ENCODE results near the gene TRAF2. TPM values are rescaled to one million over a fixed set of nuclear protein-coding genes. Genes with fewer than 3 reads are reported as not detected.
"Not testable (repeated sequence)": the region's sequence is repeated elsewhere in the genome, so short reads cannot be mapped to it uniquely, and the experiment has no call there.

Gene TRAF2
- total RNA-seq, 5 donors from 2014 or later (not counting 1 experiment from before 2014, with no cell fraction given) = 20.9 to 38.7 (median 33.7) TPM

DNA sequence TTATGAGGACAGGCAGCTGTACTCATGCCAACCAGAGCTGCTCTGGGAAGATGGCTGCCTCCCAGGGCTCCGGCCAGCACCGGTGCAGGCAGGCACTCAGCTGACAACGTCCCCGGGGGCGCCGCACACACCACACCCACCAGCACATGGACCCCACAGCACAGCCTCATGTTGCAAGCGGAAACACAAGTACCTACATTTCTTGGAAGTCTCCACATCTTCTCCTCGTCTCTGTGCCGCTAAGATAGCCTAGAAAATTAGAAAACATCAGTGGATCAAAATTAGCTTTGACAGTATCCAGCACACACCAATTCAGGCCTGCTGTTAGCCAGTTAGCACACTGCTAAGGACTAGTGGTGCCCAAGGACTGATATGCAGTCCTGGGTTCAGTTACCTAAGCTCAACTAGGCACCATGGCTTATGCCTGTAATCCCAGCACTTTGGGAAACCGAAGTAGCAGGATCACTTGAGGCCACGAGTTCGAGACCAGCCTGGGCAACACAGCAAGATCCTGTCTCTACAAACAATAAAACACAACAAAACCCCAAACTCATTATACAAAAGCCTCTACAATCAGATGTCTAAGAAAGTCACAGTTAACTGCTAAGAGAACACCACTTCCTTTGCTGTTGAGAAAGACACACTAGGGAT, 22.6 kb upstream of the TRAF2 start:
- no peak for ATAC-seq (replicated peaks in 1 of 4)
- H3K4me3 Mint-ChIP-seq = no peak overlapping the region
- Histone ChIP-seq H3K9me3 (no peaks in the 10 kb centered on the region), H3K4me1 (ENCODE audit: control insufficient read depth in 1 of 2, extremely low read depth in 1 of 2, insufficient read depth in 2 of 2, low read length in 2 of 2) (peaks cover 4 to 32% of the 10 kb centered on the region in 2 experiments), H3K36me3 (ENCODE audit: control insufficient read depth in 2 of 2, extremely low read depth in 1 of 2, insufficient read depth in 1 of 2, low read length in 1 of 2) (peaks cover 20 to 30% of the 10 kb centered on the region in 2 donors), H3K27me3 (replicated peaks in 1 of 2; ENCODE audit: control insufficient read depth in 2 of 2, extremely low read depth in 1 of 2, insufficient read depth in 2 of 2, low read length in 1 of 2) (no peaks in the 10 kb centered on the region), H3K4me3 (ENCODE audit: control insufficient read depth in 1 of 2, extremely low read depth in 1 of 2, low read length in 1 of 2) (no peak overlapping the region), H3K27ac (ENCODE audit: low read length) (no peak overlapping the region)
- peak overlapping the region in 1 of 2 donors; percentile 11 for H3K27ac Mint-ChIP-seq
- ChIA-PET POLR2A (no interaction called here), CTCF (no interaction called here)
- H3K9me3 Mint-ChIP-seq = no peaks in the 10 kb centered on the region
- WGBS (ENCODE audit: insufficient coverage) = 100% methylated on average over 8 of the region's 12 CpGs
- peaks cover 14 to 24% (median 18%) of the 10 kb centered on the region in 3 donors for H3K4me1 Mint-ChIP-seq
- H3K27me3 Mint-ChIP-seq = no peaks in the 10 kb centered on the region
- H3K36me3 Mint-ChIP-seq = peaks cover 6% of the 10 kb centered on the region
- no peak for DNase-seq

DNA sequence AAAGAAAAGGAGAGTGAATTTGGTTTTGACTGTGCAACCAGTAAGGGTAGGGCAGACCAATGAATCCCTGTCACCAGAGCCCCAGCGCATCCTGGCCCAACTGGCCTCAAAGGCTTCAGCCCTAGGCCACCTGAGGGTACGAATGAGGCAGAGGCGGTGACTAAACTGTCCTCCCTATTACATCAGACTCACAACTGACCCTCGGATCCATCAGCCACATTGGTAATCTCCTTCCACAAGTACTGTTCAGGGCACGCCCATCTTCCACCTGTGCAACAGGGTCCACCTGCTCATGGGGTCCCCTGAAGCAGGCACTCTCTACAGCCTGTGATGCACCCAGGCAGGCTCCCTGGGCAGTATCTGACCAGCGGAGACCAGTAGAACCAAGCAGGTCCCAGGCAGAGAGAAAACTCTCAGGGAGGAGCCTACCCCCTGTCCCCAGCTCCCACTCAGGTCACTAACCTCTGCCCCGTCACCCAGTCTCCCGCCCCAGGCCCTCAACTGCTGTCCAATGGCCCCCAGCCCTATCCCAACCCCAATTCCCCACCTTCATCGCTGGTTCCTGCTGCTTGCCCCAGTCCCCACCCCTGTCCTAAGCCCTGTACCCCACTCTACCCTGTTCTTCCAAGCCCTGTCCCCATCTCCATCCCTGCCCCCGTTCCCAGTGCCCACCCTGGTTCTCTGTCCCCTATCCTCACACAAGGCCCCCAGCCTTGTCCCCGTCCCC, 21.1 kb upstream of the TRAF2 start:
- Mint-ChIP-seq H3K27me3 (no peaks in the 10 kb centered on the region), H3K4me1 (peaks cover 14 to 25% (median 18%) of the 10 kb centered on the region in 3 donors), H3K27ac (peak overlapping the region; percentile 58 to 61), H3K9me3 (no peaks in the 10 kb centered on the region), H3K36me3 (peaks cover 6% of the 10 kb centered on the region), H3K4me3 (peak overlapping the region; percentile 76 to 86 (median 83))
- no peaks in the 10 kb centered on the region for H3K9me3 ChIP-seq
- no peak for ATAC-seq (replicated peaks in 1 of 4)
- peak overlapping the region; percentile 40 for H3K27ac ChIP-seq (ENCODE audit: low read length)
- H3K27me3 ChIP-seq (replicated peaks in 1 of 2; ENCODE audit: control insufficient read depth in 2 of 2, extremely low read depth in 1 of 2, insufficient read depth in 2 of 2, low read length in 1 of 2) = no peaks in the 10 kb centered on the region
- H3K4me1 ChIP-seq (ENCODE audit: control insufficient read depth in 1 of 2, extremely low read depth in 1 of 2, insufficient read depth in 2 of 2, low read length in 2 of 2) = peaks cover 4 to 32% of the 10 kb centered on the region in 2 experiments
- POLR2A ChIA-PET = no interaction called here
- peak in 1 of 35 experiments; percentile 5 for DNase-seq
- peak overlapping the region; percentile 7 to 60 for H3K4me3 ChIP-seq (ENCODE audit: control insufficient read depth in 1 of 2, extremely low read depth in 1 of 2, low read length in 1 of 2)
- CTCF ChIA-PET = no interaction called here
- peaks cover 20 to 30% of the 10 kb centered on the region in 2 donors for H3K36me3 ChIP-seq (ENCODE audit: control insufficient read depth in 2 of 2, extremely low read depth in 1 of 2, insufficient read depth in 1 of 2, low read length in 1 of 2)
- WGBS (ENCODE audit: insufficient coverage) = 80% methylated on average over 8 of the region's 11 CpGs

DNA sequence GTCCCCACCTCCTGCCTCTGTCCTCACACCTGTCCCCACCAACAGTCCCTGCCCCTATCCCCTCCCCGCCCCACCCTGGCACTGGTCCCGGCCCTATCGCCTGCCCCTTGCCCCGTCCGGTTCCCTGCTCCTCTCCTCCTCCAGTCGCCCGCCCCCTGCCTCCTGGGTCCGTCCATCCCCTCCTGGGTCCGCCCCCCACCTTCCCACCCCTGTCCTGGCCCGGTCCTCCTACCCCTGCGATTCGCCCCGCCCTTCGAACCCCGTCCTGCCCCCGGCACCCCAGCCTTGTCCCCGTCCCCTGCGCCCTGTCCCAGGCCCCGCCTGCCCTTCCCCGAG, 20.6 kb upstream of the TRAF2 start:
- Mint-ChIP-seq H3K4me3 (peak overlapping the region; percentile 76 to 86 (median 83)), H3K36me3 (peaks cover 6% of the 10 kb centered on the region), H3K9me3 (no peaks in the 10 kb centered on the region), H3K4me1 (peaks cover 14 to 25% (median 18%) of the 10 kb centered on the region in 3 donors), H3K27me3 (no peaks in the 10 kb centered on the region), H3K27ac (peak overlapping the region; percentile 58 to 61)
- peak in 3 of 4 experiments; percentile 9 to 16 (median 11) for ATAC-seq (replicated peaks in 1 of 4)
- no peak for DNase-seq
- peak overlapping the region; percentile 52 for H3K27ac ChIP-seq (ENCODE audit: low read length)
- peaks cover 17 to 29% of the 10 kb centered on the region in 2 donors for H3K36me3 ChIP-seq (ENCODE audit: control insufficient read depth in 2 of 2, extremely low read depth in 1 of 2, insufficient read depth in 1 of 2, low read length in 1 of 2)
- ChIA-PET CTCF (interaction anchor here in 1 of 2 donors (0.6 kb wide), 1 partner anchor 353 kb away, joined by 5 read pairs; no protein-coding TSS in a partner anchor), POLR2A (no interaction called here)
- peaks cover 4 to 32% of the 10 kb centered on the region in 2 experiments for H3K4me1 ChIP-seq (ENCODE audit: control insufficient read depth in 1 of 2, extremely low read depth in 1 of 2, insufficient read depth in 2 of 2, low read length in 2 of 2)
- no peaks in the 10 kb centered on the region for H3K27me3 ChIP-seq (replicated peaks in 1 of 2; ENCODE audit: control insufficient read depth in 2 of 2, extremely low read depth in 1 of 2, insufficient read depth in 2 of 2, low read length in 1 of 2)
- WGBS (ENCODE audit: insufficient coverage) = 0% methylated on average over 9 of the region's 20 CpGs
- H3K4me3 ChIP-seq (ENCODE audit: control insufficient read depth in 1 of 2, extremely low read depth in 1 of 2, low read length in 1 of 2) = peak overlapping the region; percentile 58 to 60
- no peaks in the 10 kb centered on the region for H3K9me3 ChIP-seq

DNA sequence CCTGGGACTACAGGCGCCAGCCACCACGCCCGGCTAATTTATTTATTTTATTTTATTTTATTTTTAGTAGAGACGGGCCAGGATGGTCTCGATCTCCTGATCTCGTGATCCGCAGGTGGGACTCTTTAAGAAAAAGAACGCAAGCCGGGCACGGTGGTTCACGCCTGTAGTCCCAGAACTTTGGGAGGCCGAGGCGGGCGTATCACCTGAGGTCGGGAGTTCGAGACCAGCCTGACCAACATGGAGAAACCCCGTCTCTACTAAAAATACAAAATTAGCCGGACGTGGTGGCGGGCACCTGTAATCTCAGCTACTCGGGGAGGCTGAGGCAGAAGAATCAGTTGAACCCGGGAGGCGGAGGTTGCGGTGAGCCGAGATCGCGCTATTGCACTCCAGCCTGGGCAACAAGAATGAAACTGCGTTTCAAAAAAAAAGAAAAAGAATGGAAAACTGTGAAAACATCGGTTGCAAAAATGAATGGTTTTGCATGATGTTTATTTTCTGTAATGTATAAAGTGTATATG, 19.4 kb upstream of the TRAF2 start:
- H3K27me3 ChIP-seq (replicated peaks in 1 of 2; ENCODE audit: control insufficient read depth in 2 of 2, extremely low read depth in 1 of 2, insufficient read depth in 2 of 2, low read length in 1 of 2); POLR2A ChIA-PET; CTCF ChIA-PET; H3K36me3 Mint-ChIP-seq; H3K9me3 Mint-ChIP-seq; ATAC-seq (replicated peaks in 1 of 4); H3K9me3 ChIP-seq; DNase-seq; H3K27me3 Mint-ChIP-seq: not testable (repeated sequence)
- H3K27ac ChIP-seq (ENCODE audit: low read length) = peak overlapping the region; percentile 47
- Mint-ChIP-seq H3K4me1 (peaks cover 14 to 25% (median 18%) of the 10 kb centered on the region in 3 donors), H3K4me3 (peak overlapping the region; percentile 72 to 86 (median 76)), H3K27ac (peak overlapping the region in 1 of 2 donors; percentile 16)
- H3K4me1 ChIP-seq (ENCODE audit: control insufficient read depth in 1 of 2, extremely low read depth in 1 of 2, insufficient read depth in 2 of 2, low read length in 2 of 2) = peaks cover 4 to 31% of the 10 kb centered on the region in 2 experiments
- peaks cover 9 to 19% of the 10 kb centered on the region in 2 donors for H3K36me3 ChIP-seq (ENCODE audit: control insufficient read depth in 2 of 2, extremely low read depth in 1 of 2, insufficient read depth in 1 of 2, low read length in 1 of 2)
- H3K4me3 ChIP-seq (ENCODE audit: control insufficient read depth in 1 of 2, extremely low read depth in 1 of 2, low read length in 1 of 2) = peak overlapping the region; percentile 36 to 48
- 81% methylated on average over 8 of the region's 29 CpGs for WGBS (ENCODE audit: insufficient coverage)

DNA sequence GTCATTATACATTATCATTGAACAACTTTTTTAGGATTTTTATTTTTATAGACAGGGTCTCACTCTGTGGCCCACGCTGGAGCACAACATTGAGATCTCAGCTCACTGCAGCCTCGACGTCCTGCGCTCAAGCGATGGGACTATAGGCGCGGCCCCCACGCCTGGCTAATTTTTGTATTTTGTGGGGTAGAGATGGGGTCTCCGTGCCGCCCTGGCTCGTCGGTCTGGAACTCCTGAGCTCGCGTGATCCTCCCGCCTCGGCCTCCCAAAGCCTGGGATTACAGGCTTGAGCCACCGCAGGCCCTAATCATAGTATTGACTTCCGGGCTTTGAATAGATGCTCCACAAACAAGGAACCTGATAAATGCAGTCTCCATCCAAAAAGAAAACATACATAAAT, 18.8 kb upstream of the TRAF2 start:
- Histone ChIP-seq H3K27ac (ENCODE audit: low read length) (no peak overlapping the region), H3K27me3 (replicated peaks in 1 of 2; ENCODE audit: control insufficient read depth in 2 of 2, extremely low read depth in 1 of 2, insufficient read depth in 2 of 2, low read length in 1 of 2) (no peaks in the 10 kb centered on the region), H3K9me3 (no peaks in the 10 kb centered on the region), H3K4me1 (ENCODE audit: control insufficient read depth in 1 of 2, extremely low read depth in 1 of 2, insufficient read depth in 2 of 2, low read length in 2 of 2) (peaks cover 4 to 31% of the 10 kb centered on the region in 2 experiments), H3K36me3 (ENCODE audit: control insufficient read depth in 2 of 2, extremely low read depth in 1 of 2, insufficient read depth in 1 of 2, low read length in 1 of 2) (peaks cover 4 to 14% of the 10 kb centered on the region in 2 donors), H3K4me3 (ENCODE audit: control insufficient read depth in 1 of 2, extremely low read depth in 1 of 2, low read length in 1 of 2) (no peak overlapping the region)
- no peak for ATAC-seq (replicated peaks in 1 of 4)
- H3K9me3 Mint-ChIP-seq = no peaks in the 10 kb centered on the region
- DNase-seq = no peak
- no peaks in the 10 kb centered on the region for H3K27me3 Mint-ChIP-seq
- peaks cover 14 to 25% (median 18%) of the 10 kb centered on the region in 3 donors for H3K4me1 Mint-ChIP-seq
- peaks cover 3% of the 10 kb centered on the region for H3K36me3 Mint-ChIP-seq
- H3K27ac Mint-ChIP-seq = peak overlapping the region in 1 of 2 donors; percentile 6
- ChIA-PET CTCF (no interaction called here), POLR2A (no interaction called here)
- no CpG with 5 or more reads among the region's 18 CpGs for WGBS (ENCODE audit: insufficient coverage)
- H3K4me3 Mint-ChIP-seq = peak overlapping the region; percentile 72 to 86 (median 76)

DNA sequence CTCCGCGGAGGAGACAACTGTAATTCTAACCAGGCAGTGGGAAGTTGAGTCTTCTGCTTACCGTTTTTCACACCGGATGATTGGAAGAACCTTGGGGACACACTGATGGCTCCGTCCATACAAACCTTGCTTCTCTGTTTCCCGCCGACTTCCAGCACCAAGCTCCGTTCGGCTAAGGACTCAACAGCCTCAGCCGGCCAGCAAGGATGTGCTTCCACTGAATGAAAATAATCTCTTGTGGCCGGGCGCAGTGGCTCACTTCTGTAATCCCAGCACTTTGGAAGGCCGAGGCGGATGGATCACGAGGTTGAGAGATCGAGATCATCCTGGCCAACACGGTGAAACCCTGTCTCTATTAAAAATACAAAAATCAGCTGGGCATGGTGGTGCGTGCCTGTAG, 18.4 kb upstream of the TRAF2 start:
- POLR2A ChIA-PET = no interaction called here
- Mint-ChIP-seq H3K27ac (no peak overlapping the region), H3K36me3 (peaks cover 3% of the 10 kb centered on the region), H3K27me3 (no peaks in the 10 kb centered on the region), H3K9me3 (no peaks in the 10 kb centered on the region), H3K4me3 (peak overlapping the region; percentile 9 to 86 (median 76)), H3K4me1 (peaks cover 14 to 25% (median 18%) of the 10 kb centered on the region in 3 donors)
- no peak for DNase-seq
- over 99% methylated on average over 17 of the region's 18 CpGs for WGBS (ENCODE audit: insufficient coverage)
- Histone ChIP-seq H3K4me3 (ENCODE audit: control insufficient read depth in 1 of 2, extremely low read depth in 1 of 2, low read length in 1 of 2) (no peak overlapping the region), H3K27me3 (replicated peaks in 1 of 2; ENCODE audit: control insufficient read depth in 2 of 2, extremely low read depth in 1 of 2, insufficient read depth in 2 of 2, low read length in 1 of 2) (no peaks in the 10 kb centered on the region), H3K4me1 (ENCODE audit: control insufficient read depth in 1 of 2, extremely low read depth in 1 of 2, insufficient read depth in 2 of 2, low read length in 2 of 2) (peaks cover 4 to 31% of the 10 kb centered on the region in 2 experiments), H3K36me3 (ENCODE audit: control insufficient read depth in 2 of 2, extremely low read depth in 1 of 2, insufficient read depth in 1 of 2, low read length in 1 of 2) (peaks cover 2 to 10% of the 10 kb centered on the region in 2 donors), H3K27ac (ENCODE audit: low read length) (no peak overlapping the region), H3K9me3 (no peaks in the 10 kb centered on the region)
- CTCF ChIA-PET = no interaction called here
- no peak for ATAC-seq (replicated peaks in 1 of 4)

Measured in T-cell (primary cell).